Islet of Langerhans (tissue), 1 donor: ENCODE results near the gene RALGPS1.

ENCODE experiments used
- FAIRE-seq: peaks from one replicate; lab custom pipeline; 2011; peaks lifted over from hg19 to GRCh38; lab: Jason Lieb, UNC

The RALGPS1 gene

GRCh38 chr9:127123064-127123890 lies 208.7 kb downstream of the RALGPS1 start:
- peak; percentile 75 for FAIRE-seq

GRCh38 chr9:127124111-127124531 lies 209.5 kb downstream of the RALGPS1 start:
- FAIRE-seq, result no peak

- no peak for FAIRE-seq
Measured at GRCh38 chr9:127124792-127125191, 210.2 kb downstream of the RALGPS1 start.

GRCh38 chr9:127126971-127127370 lies 212.4 kb downstream of the RALGPS1 start:
- FAIRE-seq, result no peak

GRCh38 chr9:127128341-127129072 lies 213.9 kb downstream of the RALGPS1 start:
- FAIRE-seq, result no peak

GRCh38 chr9:127129073-127129717 lies 214.6 kb downstream of the RALGPS1 start:
- no peak for FAIRE-seq

GRCh38 chr9:127129718-127130085 lies 215.1 kb downstream of the RALGPS1 start:
- no peak for FAIRE-seq

GRCh38 chr9:127130235-127130634 lies 215.7 kb downstream of the RALGPS1 start:
- no peak for FAIRE-seq

GRCh38 chr9:127130661-127131538 lies 216.3 kb downstream of the RALGPS1 start:
- peak; percentile 97 for FAIRE-seq

- FAIRE-seq, result peak; percentile 24
Measured at GRCh38 chr9:127131871-127132270, 217.3 kb downstream of the RALGPS1 start.

- FAIRE-seq, result no peak
Measured at GRCh38 chr9:127132375-127132774, 217.8 kb downstream of the RALGPS1 start.

- peak; percentile 62 for FAIRE-seq
Measured at GRCh38 chr9:127132921-127133647, 218.5 kb downstream of the RALGPS1 start.

GRCh38 chr9:127133739-127134167 lies 219.2 kb downstream of the RALGPS1 start:
- FAIRE-seq, result no peak

- no peak for FAIRE-seq
Measured at GRCh38 chr9:127135056-127135745, 220.6 kb downstream of the RALGPS1 start.

- FAIRE-seq, result no peak
Measured at GRCh38 chr9:127136081-127136879, 221.7 kb downstream of the RALGPS1 start.

- no peak for FAIRE-seq
Measured at GRCh38 chr9:127136880-127137639, 222.5 kb downstream of the RALGPS1 start.

- no peak for FAIRE-seq
Measured at GRCh38 chr9:127137640-127138360, 223.2 kb downstream of the RALGPS1 start.

- no peak for FAIRE-seq
Measured at GRCh38 chr9:127138444-127138843, 223.9 kb downstream of the RALGPS1 start.
